Right lung (tissue), 10 donors: ENCODE data around the gene ZBTB38. TPM values are rescaled to one million over a fixed set of nuclear protein-coding genes. Genes with fewer than 3 reads are reported as not detected.

Experiments
- DNase-seq, 2 donors: peaks; one replicate each; pipeline ENCODE4 v3.0.0-alpha.2; 2013
- long read RNA-seq, 8 donors: transcript quantifications; one replicate each; lab custom pipeline, GENCODE V29; 2026
- polyA plus RNA-seq, 5 donors: library from polyadenylated mRNA; unstranded; fragments of 120-200 nt; gene quantifications; one replicate each; pipeline versions ENCODE4 v1.2.1 to v1.2.3, GENCODE V29; 2013; ENCODE audit warnings: inconsistent platforms in 1 of 5, low replicate concordance in 1 of 5; ENCODE audit not compliant: insufficient read length in 5 of 5, insufficient read depth in 1 of 5

Gene ZBTB38, protein sequence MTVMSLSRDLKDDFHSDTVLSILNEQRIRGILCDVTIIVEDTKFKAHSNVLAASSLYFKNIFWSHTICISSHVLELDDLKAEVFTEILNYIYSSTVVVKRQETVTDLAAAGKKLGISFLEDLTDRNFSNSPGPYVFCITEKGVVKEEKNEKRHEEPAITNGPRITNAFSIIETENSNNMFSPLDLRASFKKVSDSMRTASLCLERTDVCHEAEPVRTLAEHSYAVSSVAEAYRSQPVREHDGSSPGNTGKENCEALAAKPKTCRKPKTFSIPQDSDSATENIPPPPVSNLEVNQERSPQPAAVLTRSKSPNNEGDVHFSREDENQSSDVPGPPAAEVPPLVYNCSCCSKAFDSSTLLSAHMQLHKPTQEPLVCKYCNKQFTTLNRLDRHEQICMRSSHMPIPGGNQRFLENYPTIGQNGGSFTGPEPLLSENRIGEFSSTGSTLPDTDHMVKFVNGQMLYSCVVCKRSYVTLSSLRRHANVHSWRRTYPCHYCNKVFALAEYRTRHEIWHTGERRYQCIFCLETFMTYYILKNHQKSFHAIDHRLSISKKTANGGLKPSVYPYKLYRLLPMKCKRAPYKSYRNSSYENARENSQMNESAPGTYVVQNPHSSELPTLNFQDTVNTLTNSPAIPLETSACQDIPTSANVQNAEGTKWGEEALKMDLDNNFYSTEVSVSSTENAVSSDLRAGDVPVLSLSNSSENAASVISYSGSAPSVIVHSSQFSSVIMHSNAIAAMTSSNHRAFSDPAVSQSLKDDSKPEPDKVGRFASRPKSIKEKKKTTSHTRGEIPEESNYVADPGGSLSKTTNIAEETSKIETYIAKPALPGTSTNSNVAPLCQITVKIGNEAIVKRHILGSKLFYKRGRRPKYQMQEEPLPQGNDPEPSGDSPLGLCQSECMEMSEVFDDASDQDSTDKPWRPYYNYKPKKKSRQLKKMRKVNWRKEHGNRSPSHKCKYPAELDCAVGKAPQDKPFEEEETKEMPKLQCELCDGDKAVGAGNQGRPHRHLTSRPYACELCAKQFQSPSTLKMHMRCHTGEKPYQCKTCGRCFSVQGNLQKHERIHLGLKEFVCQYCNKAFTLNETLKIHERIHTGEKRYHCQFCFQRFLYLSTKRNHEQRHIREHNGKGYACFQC (N-terminal part only)
- 10 to 100 TPM; 50.0 to 86.2 (median 83.7) TPM for polyA plus RNA-seq
- long read RNA-seq, donor 1, full-length matches to known transcripts = 51 of 51 reads
- long read RNA-seq, donor 1, partial matches to known transcripts = 0 of 51 reads
- long read RNA-seq, donor 1, other reads (novel, unspliced or antisense) = 0 of 51 reads
- long read RNA-seq, donor 2, transcript ZBTB38-201 (1 exons, 3,588 nt) = major isoform, 10 of 13 reads
- long read RNA-seq, donor 2, partial matches to known transcripts = 0 of 13 reads
- long read RNA-seq, donor 2, other reads (novel, unspliced or antisense) = 0 of 13 reads
- long read RNA-seq, donor 3, transcript ZBTB38-201 (1 exons, 3,588 nt) = major isoform, 28 of 33 reads
- long read RNA-seq, donor 3, partial matches to known transcripts = 0 of 33 reads
- long read RNA-seq, donor 3, other reads (novel, unspliced or antisense) = 0 of 33 reads
- long read RNA-seq, donor 4, transcript ZBTB38-201 (1 exons, 3,588 nt) = major isoform, 20 of 30 reads
- long read RNA-seq, donor 4, transcript ZBTB38-211 (3 exons, 644 nt) = minor isoform, 6 of 30 reads
- long read RNA-seq, donor 4, partial matches to known transcripts = 0 of 30 reads
- long read RNA-seq, donor 4, other reads (novel, unspliced or antisense) = 0 of 30 reads
- long read RNA-seq, donor 5, transcript ZBTB38-201 (1 exons, 3,588 nt) = major isoform, 31 of 47 reads
- long read RNA-seq, donor 5, transcript ZBTB38-211 (3 exons, 644 nt) = minor isoform, 12 of 47 reads
- long read RNA-seq, donor 5, partial matches to known transcripts = 0 of 47 reads
- long read RNA-seq, donor 5, other reads (novel, unspliced or antisense) = 0 of 47 reads
- long read RNA-seq, donor 6, transcript ZBTB38-201 (1 exons, 3,588 nt) = major isoform, 34 of 47 reads
- long read RNA-seq, donor 6, transcript ZBTB38-211 (3 exons, 644 nt) = minor isoform, 8 of 47 reads
- long read RNA-seq, donor 6, partial matches to known transcripts = 0 of 47 reads
- long read RNA-seq, donor 6, other reads (novel, unspliced or antisense) = 0 of 47 reads
- long read RNA-seq, donor 7, transcript ZBTB38-211 (3 exons, 644 nt) = minor isoform, 6 of 16 reads
- long read RNA-seq, donor 7, transcript ZBTB38-201 (1 exons, 3,588 nt) = major isoform, 7 of 16 reads
- long read RNA-seq, donor 7, partial matches to known transcripts = 0 of 16 reads
- long read RNA-seq, donor 7, other reads (novel, unspliced or antisense) = 0 of 16 reads
- long read RNA-seq, donor 8, transcript ZBTB38-201 (1 exons, 3,588 nt) = major isoform, 8 of 14 reads
- long read RNA-seq, donor 8, partial matches to known transcripts = 0 of 14 reads
- long read RNA-seq, donor 8, other reads (novel, unspliced or antisense) = 0 of 14 reads

DNA sequence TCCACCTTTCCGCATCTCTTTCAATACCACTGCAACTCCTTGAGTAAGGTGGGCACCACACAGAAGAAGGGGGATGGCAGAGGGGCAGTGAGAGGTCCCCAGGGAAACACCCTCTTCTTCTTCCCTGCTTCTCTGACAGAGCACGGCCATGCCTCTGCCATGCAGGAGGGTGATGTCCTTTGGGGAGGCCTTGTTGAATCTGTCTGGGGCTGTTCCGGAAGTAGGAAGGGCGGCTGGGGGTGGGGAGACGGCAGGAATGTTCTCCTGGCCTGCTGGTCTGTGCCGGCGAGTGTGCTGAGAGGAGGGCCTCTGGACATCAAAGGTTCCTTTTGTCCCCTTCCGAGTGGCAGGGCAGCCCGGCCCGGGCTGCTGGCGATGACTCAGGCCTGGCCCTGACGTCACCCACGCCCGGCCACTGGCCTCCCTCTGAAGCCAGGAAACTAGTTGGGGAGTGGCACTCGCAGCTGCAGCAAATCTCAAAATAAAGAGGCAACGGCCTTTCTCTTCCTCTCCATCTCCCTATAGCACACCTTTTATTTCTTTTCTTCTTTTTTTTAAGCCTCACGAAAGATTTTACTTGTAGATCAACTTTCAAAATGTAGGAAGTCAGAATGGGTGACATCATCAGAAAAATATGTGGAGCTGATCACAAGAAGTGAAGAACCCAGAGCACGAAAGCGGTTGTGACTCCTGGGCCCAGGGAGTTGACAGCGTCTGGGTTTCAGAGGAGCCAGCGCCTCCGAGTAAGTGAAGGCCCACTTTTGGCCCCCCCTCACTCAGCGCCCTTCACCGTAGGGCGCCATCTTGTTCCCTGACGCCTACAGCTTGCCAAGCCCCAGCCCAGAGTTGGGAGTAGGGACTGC is at the start of gene ZBTB38:
Gene ZBTB38, plus strand, starts transcription at position 443 of the 863 bp plus-strand sequence. CDS start 73,885 bp downstream, outside the sequence.
- peak; percentile 78 to 86 for DNase-seq

DNA sequence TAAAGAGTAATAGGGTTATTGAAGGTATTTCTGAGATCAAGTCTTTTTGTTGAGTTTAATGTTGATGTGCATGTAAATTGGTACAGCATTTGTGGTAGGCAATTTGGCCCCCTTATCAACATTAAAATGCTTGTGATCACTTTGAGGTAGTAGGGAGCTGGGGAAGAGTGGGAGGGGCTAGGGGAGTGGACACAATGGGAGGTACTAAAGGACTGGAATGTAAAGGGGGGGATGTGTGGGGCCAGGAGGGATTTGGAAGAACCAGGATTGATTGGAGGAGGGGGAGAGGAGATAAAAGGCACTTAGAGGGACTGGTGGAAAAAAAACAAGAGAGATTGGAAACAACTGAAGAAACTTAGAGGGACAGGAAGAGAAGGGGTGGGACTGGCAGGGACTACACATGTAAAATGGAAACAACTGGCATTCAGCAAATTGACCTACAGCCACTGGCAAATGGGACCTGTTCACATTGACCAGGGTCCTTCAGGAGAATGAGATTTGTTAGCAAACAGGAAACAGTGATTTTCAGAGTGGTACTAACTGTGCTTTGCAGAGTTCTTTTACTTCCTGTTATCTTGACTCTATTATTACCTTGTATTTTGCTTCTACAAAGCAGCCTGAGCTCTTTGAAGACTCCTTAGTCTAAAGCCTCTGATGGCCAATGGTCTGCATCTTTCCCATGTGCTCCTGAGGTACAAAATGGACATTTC is 47.8 kb upstream of the ZBTB38 start:
- no peak for DNase-seq

DNA sequence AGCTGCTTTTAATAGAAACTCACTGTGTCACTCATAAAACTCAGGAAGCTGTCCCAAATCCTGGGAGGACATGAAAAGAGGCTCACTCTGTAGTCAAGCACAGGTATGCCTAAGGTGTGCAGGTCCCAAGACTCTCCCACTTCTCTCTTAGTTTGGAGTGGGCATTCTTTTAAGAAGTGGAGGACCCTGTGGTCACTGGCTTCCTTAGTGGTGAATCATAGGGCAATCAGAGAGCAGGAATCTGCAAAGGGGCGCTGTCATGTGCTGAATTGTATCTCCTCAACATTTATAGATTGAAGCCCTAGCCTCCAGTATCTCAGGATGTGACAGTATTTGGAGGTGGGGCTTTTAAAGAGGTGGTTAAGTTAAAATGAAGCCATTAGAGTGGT is 47.2 kb upstream of the ZBTB38 start:
- no peak for DNase-seq

DNA sequence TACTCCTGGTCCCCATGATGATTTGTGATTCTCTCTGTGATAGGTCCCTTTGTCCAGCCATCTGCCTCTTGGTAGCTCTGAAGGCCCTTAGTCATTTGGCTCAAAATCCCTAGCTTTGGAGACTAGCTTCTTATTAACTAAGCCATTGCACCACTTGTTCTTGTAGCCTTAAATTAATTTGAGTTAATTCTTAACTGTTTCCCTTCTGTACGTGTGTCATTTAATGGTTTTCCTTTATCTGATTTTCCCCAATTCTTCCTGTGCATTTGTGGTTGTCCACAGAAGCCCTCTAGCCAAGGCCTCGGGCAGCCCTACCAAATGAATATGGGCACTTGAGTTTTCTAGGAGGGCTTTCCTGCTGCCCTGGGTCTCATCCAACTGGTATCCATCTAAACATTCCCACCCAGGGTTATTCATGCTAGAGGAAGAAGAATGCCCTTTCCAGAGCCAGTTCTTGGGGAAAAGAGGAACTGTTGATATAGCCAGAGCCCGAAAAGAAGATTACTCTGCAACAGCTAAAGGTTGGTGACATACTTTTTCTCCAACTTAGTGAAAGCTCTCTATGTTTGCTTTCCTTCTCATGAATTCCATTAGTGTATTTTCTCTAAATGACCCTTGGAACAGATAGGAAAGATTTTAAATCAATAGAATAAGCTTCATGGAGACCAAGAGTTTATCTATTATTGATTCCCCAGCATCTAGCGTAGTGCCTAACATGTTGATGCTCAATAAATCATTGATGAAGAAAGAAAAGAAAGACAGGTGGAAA is 44.2 kb upstream of the ZBTB38 start:
- DNase-seq = no peak

DNA sequence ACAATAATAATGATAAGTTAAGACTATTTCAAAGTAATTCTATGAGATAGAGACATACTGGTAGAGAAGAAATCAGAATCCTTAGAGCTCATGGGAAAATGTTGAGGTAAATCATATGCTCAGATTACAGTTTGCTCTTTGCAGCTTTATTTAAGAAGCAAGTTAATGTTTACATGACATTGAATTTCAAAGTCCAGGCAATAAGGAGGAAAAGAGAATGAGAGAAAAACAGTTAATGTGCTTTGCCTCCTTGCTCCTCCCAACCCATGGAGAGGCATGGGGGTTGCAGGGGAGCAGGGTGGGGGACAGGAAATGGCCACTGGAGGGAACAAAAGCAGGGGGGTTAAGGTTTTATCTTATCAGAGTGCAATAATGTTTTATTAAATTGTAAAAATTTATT is 42.2 kb upstream of the ZBTB38 start:
- no peak for DNase-seq

DNA sequence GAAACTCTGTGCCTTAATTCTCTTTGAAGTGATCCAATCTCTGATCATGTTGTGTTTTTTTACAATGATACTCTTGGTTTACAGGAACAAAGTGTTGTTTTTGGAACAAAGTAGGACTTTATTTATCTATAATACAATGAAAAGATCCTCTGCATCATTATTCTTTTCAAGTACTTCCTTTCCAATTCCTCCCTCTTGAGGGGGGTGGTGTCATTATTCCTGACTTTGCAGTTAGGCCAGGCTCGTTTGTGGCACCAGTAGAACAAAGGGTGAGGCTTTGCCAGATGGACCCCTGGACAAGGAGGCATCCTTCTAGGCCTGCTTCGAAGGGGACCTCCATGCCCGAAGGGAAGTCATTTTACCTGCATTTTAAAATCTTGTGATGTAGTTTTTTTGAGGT is 41.7 kb upstream of the ZBTB38 start:
- DNase-seq = no peak

DNA sequence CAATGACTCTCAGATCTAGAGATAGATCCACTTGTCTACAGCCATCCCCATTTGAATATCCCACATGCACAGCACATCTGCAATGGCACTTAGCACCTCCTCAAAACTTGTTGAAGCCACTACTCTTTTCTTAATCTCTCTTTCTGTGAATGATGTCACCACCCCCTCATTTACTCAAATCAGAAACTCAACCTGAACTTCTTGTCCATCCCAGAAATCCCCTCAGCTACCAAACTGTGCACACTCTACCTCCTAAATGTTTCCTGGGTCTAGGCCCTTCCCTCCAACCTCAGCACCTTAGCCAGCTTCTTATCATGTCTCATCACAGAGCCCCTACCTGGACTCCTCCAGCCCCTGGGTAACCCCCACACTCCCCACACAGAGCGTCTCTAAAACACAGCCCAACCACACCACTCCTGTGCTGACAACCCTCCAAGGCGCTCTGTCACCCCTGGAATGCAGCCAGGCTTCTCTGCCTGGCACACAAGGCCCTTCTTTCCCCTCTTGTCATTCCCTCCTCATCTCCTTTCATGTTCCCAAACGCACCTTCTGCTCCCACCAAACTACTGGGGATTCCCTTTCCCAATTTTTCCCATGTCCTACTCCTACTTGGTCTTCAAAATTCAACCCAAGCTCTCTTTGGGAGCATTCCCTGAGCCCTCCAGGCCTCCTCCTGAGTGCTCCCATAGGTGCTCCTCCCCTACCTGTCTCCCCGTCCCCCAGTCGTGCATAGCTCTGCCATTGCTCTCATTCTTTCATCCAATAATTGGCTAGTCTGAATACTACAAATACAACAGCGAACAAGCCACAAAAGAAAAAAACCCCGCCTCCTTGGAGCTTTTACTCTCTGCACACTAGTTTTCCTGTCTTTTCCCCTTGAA is 39.8 kb upstream of the ZBTB38 start:
- DNase-seq = no peak

DNA sequence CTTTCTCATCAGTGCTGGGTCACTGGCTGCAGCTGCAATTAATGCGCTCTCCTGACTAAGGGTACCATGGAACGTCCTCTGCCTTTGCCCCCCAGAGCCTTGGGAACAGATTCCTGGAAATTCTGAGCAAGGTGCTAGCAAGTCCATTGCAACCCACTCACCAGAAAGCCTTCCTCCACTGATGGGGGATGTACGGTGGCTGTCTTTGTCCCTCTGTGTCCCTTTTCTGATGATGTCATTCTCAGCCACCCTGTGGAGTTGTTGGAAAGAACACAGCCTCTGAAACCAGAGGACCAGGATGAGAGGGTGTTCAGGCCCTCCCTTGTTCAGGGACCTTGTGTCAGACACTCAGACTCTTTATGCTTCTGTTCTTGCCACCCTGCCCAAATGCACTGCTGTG is 38.1 kb upstream of the ZBTB38 start:
- no peak for DNase-seq

DNA sequence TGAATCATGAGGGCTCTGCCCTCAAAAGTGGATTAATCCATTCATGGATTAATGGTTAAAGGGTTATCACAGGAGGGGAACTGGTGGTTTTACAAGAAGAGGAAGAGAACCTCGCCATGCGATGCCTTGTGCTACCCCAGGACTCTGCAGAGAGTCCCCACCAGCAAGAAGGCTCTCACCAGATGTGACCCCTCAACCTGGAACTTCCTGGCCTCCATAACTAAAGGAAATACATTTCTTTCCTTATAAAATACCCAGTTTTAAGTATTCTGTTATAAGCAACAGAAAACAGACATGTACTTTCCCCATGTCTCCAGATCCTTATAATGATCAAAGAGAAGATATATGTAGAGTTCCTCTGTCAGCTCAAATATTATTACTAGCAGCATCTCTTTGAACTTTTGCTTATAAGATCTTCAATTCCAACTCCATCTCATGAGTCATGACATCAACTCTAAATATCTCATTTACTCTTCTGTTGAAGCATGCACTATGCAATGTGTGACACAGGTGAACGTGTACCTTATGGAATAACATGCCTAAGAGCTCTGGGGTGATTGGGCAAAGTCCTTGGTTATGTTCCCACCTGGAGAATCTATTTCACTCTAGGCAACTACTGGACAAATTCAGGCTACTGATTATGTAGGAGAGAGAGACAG is 37.5 kb upstream of the ZBTB38 start:
- no peak for DNase-seq

DNA sequence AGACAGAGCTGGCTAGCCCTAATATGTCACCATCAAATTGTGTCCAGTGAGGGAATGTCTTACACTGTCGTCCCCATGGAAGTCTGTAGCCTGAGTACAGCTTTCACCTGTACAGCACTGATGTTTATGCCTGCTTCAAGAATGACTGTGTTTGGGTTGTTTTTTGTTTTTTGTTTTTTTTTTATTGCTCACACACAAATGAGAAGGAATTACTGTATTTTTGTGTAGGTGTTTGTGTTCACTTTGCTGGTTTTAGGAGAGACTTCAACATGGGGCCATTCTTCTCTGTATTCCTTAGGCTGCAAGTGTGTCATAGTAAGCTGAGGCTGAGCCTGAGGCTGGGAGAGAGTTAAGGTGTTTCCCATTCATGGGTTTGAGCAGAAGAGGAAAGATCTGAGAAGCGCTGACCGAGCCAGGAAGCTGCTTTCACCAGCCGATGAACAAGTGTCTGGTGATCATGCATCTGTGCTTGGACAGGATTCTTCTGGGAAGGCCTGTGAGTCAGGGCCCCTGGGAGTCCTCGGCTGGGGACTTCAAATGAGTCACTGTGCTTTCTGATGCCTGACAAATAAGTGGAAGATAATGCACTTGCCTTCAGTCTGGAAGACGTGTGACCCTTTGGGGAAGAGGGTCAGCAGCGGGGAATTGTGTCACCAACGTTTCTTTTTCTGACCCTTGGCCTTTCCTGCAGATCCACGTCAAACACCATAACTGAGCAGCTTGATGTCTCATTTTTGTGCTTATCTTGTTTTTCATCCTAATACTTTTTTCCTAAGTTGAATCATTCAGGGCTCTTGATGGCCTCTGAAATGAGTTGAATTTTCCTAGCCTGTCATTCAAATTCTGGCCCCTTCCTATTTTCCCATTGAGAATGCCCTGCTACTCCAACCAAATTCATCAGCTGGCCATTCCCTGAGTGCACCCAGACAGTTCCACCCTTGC is 36.7 kb upstream of the ZBTB38 start:
- DNase-seq = no peak

DNA sequence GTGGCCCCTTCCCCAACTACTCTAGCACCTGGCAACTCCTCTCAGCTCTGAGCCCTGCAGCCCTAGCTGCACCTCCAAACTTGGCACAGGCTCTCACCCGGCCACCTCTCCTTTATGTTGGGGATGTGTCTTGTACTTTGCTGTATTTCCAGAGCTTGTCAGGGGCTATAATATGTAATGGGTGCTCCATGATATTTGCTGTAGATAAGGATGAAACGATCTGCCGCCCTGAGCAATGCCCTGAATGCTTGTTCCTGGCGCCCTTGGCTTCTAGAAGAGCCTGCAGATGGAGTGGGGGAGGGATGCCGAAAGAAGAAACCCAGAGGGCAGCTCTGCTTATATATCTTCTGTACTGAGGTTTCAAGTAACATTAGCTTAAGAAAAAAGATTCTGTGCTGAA is 35.9 kb upstream of the ZBTB38 start:
- peak; percentile 45 to 46 for DNase-seq

DNA sequence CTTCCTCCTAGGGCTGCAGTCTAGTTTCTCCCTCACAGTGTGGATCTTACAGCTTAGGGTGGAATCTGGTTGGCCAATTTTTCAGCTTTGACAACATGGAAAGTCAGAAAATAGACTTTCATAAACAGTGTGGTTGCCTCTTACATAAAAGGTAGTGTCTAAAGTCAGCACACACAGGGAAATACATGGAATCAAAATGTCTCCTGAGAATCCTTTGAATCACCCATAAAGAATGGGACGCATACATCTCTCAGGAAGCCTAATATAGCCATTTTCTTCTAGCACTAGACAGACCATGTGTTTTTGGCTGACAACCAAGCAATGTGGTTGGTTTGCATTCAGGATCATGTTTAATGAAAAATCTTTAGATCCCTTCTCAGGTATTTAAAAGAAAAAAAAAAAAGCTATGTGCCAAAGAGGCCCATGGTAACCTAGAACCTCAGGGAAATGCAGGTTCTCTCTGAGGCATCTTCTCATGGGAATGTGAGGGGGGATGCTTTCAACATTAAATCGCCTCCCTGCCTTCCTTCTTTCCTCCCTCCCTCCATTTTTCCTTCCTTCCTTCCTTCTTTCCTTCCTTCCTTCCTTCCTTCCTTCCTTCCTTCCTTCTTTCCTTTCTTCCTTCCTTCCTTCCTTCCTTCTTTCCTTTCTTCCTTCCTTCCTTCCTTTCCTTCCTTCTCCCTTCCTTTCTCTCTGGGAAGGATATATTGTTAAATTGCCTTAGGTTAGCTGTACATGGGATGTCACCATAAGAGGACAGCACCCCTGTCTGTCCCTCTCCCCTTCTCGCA is 34.3 kb upstream of the ZBTB38 start:
- DNase-seq = no peak

DNA sequence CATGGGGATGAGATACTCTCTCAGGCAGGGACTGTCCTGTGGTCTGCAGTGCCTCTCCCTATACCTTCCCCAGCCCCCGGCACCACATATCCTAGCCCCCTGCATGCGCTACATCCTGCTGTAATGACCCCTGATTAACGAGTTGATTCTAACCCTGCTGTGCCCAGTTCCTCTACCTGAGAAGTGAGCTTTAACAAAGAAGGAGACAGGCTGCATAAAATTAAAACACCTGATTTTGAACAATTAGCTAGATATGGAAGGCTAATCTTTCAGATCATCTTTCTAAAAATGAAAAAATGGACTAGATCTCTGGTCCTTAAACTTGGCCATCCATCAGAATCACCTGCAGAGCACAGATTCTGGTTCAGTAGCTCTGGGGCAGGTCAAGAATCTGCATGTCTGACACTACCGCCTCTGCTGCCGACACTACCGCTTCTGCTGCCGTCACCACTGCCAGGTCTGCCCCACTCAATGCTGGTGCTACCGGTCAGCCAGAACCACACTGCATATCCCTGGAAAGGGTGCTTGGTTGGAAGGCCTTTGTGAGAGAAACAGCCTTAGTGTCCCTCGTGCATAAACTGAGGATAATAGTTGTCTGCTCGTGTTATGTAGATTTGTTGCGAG is 33.6 kb upstream of the ZBTB38 start:
- no peak for DNase-seq
